Osteoblast (primary cell): ENCODE data around the gene OR51S1. TPM values are rescaled to one million over a fixed set of nuclear protein-coding genes. Genes with fewer than 3 reads are reported as not detected.
"Not testable (repeated sequence)": the region's sequence is repeated elsewhere in the genome, so short reads cannot be mapped to it uniquely, and the experiment has no call there.

Source experiments
- DNase-seq: peaks from one replicate; pipeline ENCODE4 v3.0.0; 2011; ENCODE audit warnings: low spot score, mixed read lengths; ENCODE audit not compliant: insufficient read length; ENCODE audit errors: missing footprints
- H2AFZ ChIP-seq: 2 replicates; pipeline ENCODE4 v1.6.0; 2011; ENCODE audit warnings: mild to moderate bottlenecking, low read length
- H3K27ac ChIP-seq: 2 replicates; pipeline ENCODE4 v1.5.1; 2011; ENCODE audit warnings: mild to moderate bottlenecking, low read depth, low read length, moderate library complexity
- H3K27me3 ChIP-seq: 2 replicates; pipeline ENCODE4 v1.6.0; 2012; ENCODE audit warnings: mild to moderate bottlenecking, control low read depth, inconsistent platforms, low read length, moderate library complexity; ENCODE audit not compliant: insufficient read depth
- H3K36me3 ChIP-seq: 2 replicates; pipeline ENCODE4 v1.5.1; 2011; ENCODE audit warnings: mild to moderate bottlenecking, low read length, control low read depth, moderate library complexity; ENCODE audit not compliant: insufficient read depth
- H3K4me1 ChIP-seq: 2 replicates; pipeline ENCODE4 v1.5.1; 2011; ENCODE audit warnings: mild to moderate bottlenecking, low read length, control low read depth, moderate library complexity; ENCODE audit not compliant: insufficient read depth
- H3K4me2 ChIP-seq: 2 replicates; pipeline ENCODE4 v1.6.0; 2011; ENCODE audit warnings: mild to moderate bottlenecking, low read length; ENCODE audit not compliant: insufficient read depth
- H3K4me3 ChIP-seq: fragments of 200-600 bp; sonication (generic); 3 replicates; pipeline ENCODE4 v1.5.1; 2012; ENCODE audit warnings: mild to moderate bottlenecking, low read length, inconsistent platforms; ENCODE audit not compliant: insufficient read depth
- H3K79me2 ChIP-seq: 2 replicates; pipeline ENCODE4 v1.6.0; 2012; ENCODE audit warnings: mild to moderate bottlenecking, low read length, control low read depth, inconsistent platforms; ENCODE audit not compliant: insufficient read depth
- H3K9me3 ChIP-seq: 2 replicates; pipeline ENCODE4 v1.5.1; 2011; ENCODE audit warnings: low read depth, low read length, control low read depth
- H4K20me1 ChIP-seq: 2 replicates; pipeline ENCODE4 v1.6.0; 2012; ENCODE audit warnings: mild to moderate bottlenecking, low read length, control low read depth; ENCODE audit not compliant: insufficient read depth
- total RNA-seq: library from RNA; depleted of rRNA; stranded (reverse); fragments of >200 nt; gene quantifications from 2 replicates; pipeline ENCODE4 v1.2.3, GENCODE V29; 2012
- TF ChIP-seq, protein P1 (sequence below): IDR thresholded peaks from 2 replicates; pipeline ENCODE4 v1.5.1; 2011; ENCODE audit warnings: mild to moderate bottlenecking, low read depth, low read length, moderate library complexity; ENCODE audit errors: extremely low read depth

OR51S1 gene
- total RNA-seq, 1 donor, result not detected

DNA sequence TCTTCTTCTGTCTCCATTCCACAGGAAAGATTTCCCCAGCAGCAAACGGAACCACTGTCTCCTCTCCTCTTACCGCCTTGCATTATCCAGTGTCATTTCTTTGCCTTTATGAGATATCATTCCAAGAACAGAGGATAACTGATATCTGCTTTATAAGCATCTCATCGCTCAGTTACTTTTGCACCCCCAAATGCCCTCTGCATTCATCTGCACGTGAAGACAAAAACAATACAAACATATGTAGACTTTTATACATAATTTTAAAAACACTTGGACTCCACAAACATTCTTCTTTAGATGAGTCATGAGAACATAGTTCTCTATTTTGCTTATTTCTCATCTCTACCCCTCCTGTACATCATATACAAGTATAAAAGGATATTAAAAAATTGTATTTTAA lies 32.2 kb upstream of the OR51S1 start:
- Histone ChIP-seq H3K79me2 (no peaks in the 10 kb centered on the region), H3K36me3 (no peaks in the 10 kb centered on the region), H3K4me1 (peaks cover 5% of the 10 kb centered on the region), H2AFZ (no peak overlapping the region), H3K4me2 (no peak overlapping the region), H4K20me1 (no peaks in the 10 kb centered on the region), H3K9me3 (no peaks in the 10 kb centered on the region), H3K4me3 (no peak overlapping the region), H3K27me3 (no peaks in the 10 kb centered on the region), H3K27ac (no peak overlapping the region)
- DNase-seq, result peak; percentile 29
- TF ChIP-seq, protein P1, sequence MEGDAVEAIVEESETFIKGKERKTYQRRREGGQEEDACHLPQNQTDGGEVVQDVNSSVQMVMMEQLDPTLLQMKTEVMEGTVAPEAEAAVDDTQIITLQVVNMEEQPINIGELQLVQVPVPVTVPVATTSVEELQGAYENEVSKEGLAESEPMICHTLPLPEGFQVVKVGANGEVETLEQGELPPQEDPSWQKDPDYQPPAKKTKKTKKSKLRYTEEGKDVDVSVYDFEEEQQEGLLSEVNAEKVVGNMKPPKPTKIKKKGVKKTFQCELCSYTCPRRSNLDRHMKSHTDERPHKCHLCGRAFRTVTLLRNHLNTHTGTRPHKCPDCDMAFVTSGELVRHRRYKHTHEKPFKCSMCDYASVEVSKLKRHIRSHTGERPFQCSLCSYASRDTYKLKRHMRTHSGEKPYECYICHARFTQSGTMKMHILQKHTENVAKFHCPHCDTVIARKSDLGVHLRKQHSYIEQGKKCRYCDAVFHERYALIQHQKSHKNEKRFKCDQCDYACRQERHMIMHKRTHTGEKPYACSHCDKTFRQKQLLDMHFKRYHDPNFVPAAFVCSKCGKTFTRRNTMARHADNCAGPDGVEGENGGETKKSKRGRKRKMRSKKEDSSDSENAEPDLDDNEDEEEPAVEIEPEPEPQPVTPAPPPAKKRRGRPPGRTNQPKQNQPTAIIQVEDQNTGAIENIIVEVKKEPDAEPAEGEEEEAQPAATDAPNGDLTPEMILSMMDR, result no peak

DNA sequence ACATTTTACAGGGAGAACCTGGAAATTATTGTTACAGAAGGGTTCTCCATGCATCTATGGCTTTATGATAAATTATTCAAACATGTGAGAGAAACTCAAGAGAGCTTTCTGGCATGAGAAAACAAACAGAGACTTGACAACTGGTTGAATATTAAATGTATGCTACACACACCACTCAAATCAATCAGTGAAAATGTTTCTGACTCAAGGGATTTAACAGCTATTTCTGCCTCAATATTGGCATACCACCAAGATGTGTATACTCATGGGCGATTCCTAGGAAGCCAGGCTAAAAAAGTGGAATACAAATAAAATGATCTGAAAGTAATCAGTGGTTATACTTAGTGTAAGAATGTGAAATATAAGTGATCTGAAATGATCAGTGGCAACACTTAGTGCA lies 16.8 kb upstream of the OR51S1 start:
- Histone ChIP-seq H3K4me3 (no peak overlapping the region), H3K27me3 (no peaks in the 10 kb centered on the region), H4K20me1 (no peaks in the 10 kb centered on the region), H3K36me3 (no peaks in the 10 kb centered on the region), H3K4me1 (no peaks in the 10 kb centered on the region), H3K9me3 (no peaks in the 10 kb centered on the region), H3K4me2 (no peak overlapping the region), H2AFZ (no peak overlapping the region), H3K79me2 (no peaks in the 10 kb centered on the region), H3K27ac (no peak overlapping the region)
- TF ChIP-seq, protein P1, result no peak
- no peak for DNase-seq

DNA sequence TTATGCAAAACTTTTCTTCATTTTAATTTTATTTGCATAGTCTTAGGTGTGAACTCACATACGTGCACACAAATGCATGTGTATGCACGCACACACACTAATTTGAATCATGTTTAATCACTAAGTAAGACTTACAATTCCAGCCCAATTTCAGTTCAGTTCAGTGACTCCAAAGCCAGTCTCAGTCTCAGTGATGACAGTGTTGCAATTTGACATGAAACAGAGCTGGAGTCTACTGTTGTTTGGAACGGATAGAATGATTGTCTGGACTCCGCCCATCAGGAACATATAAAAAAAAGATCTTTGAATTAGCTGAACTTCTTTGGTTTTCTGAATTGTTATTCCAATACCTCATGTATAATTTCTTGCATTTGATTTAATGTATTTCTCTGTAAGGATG lies 14.9 kb upstream of the OR51S1 start:
- Histone ChIP-seq H3K4me1 (no peaks in the 10 kb centered on the region), H2AFZ (no peak overlapping the region), H3K9me3 (no peaks in the 10 kb centered on the region), H3K4me2 (no peak overlapping the region), H4K20me1 (no peaks in the 10 kb centered on the region), H3K4me3 (no peak overlapping the region), H3K36me3 (no peaks in the 10 kb centered on the region), H3K79me2 (no peaks in the 10 kb centered on the region), H3K27me3 (no peaks in the 10 kb centered on the region), H3K27ac (no peak overlapping the region)
- no peak for DNase-seq
- TF ChIP-seq, protein P1, result no peak

DNA sequence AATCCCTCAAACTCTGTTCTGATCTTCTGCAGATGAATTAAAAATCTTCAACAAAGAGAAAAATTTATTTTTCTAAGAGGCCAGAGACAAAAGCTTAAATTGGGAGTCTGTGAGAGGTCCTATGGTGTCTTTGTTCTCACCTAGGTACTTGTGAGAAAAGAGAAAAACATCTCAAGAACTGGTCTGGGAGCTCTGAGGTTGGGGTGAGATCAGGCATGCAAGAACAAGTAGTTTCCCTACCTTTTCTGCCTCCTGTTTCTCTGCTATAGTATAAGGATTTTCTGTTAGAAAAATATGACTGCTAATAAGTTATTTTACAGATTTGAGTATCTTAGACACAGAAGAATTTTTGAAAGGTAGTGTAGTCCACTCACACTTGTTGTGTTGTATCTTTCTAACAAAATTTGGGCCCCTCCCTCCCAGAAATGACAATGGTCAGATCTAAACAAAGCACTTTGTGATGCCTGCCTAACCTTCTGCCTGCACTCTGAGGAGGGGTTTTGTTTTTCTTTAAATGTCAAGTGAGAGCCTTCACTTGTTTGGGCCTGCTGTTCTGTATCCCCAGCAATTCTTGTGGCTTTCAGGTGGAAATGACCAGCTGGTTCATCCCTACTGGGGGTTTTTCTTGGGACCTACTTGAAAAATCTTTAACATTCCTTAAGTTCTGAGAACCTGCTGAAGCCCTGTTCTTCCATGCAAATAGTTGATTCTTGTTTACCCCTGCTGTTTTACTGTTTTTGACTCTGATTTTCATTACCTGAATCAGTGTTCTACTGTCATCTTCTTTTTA lies 13.6 kb upstream of the OR51S1 start:
- TF ChIP-seq, protein P1, result no peak
- H3K4me3 ChIP-seq, result no peak overlapping the region
- no peaks in the 10 kb centered on the region for H4K20me1 ChIP-seq
- H3K9me3 ChIP-seq, result no peaks in the 10 kb centered on the region
- H3K79me2 ChIP-seq, result no peaks in the 10 kb centered on the region
- DNase-seq, result no peak
- no peak overlapping the region for H3K27ac ChIP-seq
- H3K4me1 ChIP-seq, result no peaks in the 10 kb centered on the region
- H2AFZ ChIP-seq, result no peak overlapping the region
- no peaks in the 10 kb centered on the region for H3K27me3 ChIP-seq
- H3K4me2 ChIP-seq, result no peak overlapping the region
- H3K36me3 ChIP-seq, result no peaks in the 10 kb centered on the region

DNA sequence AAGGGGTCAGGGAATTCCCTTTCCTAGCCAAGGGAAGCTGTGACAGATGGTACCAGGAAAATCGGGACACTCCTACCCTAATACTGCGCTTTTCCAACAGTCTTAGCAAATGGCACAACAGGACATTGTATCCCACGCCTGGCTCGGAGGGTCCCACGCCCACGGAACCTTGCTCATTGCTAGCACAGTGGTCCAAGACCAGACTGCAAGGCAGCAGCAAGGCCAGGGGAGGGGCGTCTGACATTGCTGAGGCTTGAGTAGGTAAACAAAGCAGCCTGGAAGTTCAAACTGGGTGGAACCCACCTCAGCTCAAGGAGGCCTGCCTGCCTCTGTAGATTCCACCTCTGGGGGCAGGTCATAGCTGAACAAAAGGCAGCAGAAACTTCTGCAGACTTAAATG lies 5.3 kb upstream of the OR51S1 start:
- H3K9me3 ChIP-seq, H2AFZ ChIP-seq, H3K27me3 ChIP-seq, H3K79me2 ChIP-seq, H3K4me1 ChIP-seq, H3K36me3 ChIP-seq, H3K4me2 ChIP-seq, H4K20me1 ChIP-seq, H3K4me3 ChIP-seq, DNase-seq, H3K27ac ChIP-seq: not testable (repeated sequence)
